ENCODE results near the gene LELP1.

GRCh38 chr1:153233448-153233847, 30.2 kb downstream of the LELP1 start:
- TF ChIP-seq CTCF (IDR thresholded peaks at IDR 0.05; ENCODE audit: low read depth, low read length, poor library complexity, severe bottlenecking): no peak
- no peak for TF ChIP-seq EZH2phosphoT487 (IDR thresholded peaks at IDR 0.05; ENCODE audit: borderline replicate concordance, low read length)

All from DOHH2 (cell line).